CD4-positive, alpha-beta T cell treated with Interleukin-21 for 1 hour (primary cell): Measurements from ENCODE around the gene RGS6.
"Not testable (repeated sequence)": the region's sequence is repeated elsewhere in the genome, so short reads cannot be mapped to it uniquely, and the experiment has no call there.

ENCODE experiments used
- DNase-seq: peaks from one replicate; pipeline ENCODE4 v3.0.0-alpha.2; 2020

Gene RGS6

GRCh38 chr14:71932229-71932981 lies at the start of gene RGS6:
RGS6 (plus strand) TSS chr14:71932429.
- DNase-seq: no peak

DNA sequence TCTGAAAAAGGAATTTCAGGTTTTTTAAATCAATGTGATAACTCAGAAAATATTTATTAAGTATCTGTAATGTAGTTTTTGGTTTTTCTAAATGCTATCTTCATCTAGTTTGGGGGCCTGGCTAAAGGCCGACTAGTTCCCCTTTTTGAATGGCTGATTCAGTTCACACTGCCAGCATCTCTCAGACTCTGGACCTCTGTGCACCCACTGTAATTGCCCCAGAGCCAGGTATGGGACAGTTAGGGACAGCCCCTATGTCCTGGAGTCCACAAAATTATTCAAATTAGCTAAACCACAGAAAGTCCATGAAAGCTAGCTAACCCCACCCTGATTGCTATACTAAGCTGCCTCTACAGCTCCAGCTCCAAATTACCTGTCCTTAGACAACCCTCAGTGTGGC lies 49.1 kb upstream of the RGS6 start:
- no peak for DNase-seq

- no peak for DNase-seq
These were observed 46.9 kb upstream of the RGS6 start for GRCh38 chr14:71885301-71885700.

- not testable (repeated sequence) for DNase-seq
These were observed 44.4 kb upstream of the RGS6 start for GRCh38 chr14:71887802-71888201.

DNA sequence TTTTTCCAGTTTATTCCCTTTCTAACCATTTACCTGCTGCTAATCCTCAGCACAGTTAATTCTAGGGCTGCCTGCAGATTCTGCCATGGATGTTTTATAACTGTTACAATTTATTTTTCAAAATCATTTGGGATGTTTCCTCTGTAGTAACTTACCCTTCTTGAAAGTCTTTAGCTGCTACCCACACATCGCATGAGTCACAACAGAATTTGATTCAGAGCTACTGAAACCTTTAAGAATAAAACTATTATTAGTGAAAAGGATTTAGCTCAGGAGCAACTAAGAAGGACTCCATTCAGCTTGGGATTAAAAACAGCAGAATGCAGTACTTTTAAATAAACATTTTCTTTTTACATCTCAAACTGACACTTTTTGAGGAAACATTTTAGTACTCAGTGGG lies 41.7 kb upstream of the RGS6 start:
- DNase-seq: no peak

- no peak for DNase-seq
These were observed 41.0 kb upstream of the RGS6 start for GRCh38 chr14:71891185-71891584.

GRCh38 chr14:71891970-71892369 lies 40.3 kb upstream of the RGS6 start:
- no peak for DNase-seq

DNA sequence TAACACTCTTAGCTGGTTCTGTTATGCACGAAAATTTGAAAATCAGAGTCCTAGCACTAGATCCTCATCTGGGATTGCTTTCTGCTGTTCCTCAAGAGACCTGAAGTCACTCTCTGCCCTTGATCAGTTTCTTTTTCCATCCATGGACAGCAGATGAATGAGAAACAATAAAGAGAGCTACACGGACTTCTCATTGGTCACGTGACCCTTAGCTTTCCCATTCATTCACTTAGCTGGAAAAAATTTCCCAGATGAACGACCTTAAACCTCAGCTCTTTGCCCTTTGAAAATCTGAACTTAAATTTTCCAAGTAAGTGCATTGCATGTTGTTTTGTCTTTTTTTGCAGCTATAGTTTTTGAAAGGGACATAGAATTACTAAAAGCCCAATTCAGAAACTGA lies 27.2 kb upstream of the RGS6 start:
- DNase-seq: no peak

GRCh38 chr14:71905860-71906259 lies 26.4 kb upstream of the RGS6 start:
- no peak for DNase-seq

- DNase-seq: no peak
These were observed 24.3 kb upstream of the RGS6 start for GRCh38 chr14:71907793-71908515.

GRCh38 chr14:71911669-71912068 lies 20.6 kb upstream of the RGS6 start:
- DNase-seq: no peak

DNA sequence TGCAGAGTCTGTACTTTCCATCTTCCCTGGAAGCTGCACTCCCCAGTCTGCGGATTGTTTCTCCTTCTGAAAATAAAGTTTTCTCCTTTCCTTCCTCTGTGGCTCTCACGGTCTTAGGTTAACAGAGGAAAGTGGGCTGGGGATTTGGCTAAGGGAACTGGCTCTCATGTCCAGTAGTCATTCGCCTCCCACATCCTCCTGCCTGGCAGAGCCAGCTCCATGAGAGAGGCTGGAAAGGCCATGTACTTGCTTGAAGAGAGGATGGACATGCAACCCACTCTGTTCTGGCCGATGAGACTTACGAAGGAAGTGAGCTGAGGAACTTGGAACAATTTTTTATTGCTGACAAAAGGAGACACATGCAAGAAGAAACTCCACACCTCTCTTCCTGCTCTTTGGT lies 18.9 kb upstream of the RGS6 start:
- no peak for DNase-seq

- DNase-seq: no peak
These were observed 13.3 kb upstream of the RGS6 start for GRCh38 chr14:71918955-71919354.

- DNase-seq: no peak
These were observed 8.7 kb upstream of the RGS6 start for GRCh38 chr14:71923513-71923912.

- DNase-seq: no peak
These were observed 569 bp upstream of the RGS6 start for GRCh38 chr14:71931492-71932228.

DNA sequence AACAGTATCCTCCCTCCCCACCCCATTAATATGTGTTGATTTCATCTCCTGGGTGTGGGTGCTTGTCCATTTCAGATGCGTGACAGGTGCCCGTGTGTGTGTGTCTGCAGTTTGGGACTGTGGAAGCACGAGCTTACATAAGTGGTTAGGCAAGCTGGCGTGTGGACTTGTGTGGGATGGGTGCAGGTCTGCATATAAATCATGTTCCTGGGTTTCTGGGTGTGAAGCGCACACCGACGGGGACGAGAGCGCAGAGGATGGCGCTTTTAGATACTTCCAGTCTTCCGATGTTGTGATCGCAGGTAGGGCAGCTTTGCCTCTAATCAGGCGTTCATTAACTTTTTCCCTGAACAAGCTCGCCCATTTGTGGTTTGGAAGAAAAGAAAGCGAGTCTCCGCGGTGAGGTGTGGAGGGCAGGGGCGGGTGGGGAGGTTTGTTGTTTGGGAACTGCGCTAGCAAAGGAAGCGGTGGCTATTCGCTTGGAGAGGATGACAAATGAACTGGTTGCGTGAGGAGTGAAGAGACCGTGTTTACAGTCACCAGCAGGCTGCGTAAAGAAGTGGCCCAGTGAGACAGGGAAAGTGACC lies 865 bp downstream of the RGS6 start:
- no peak for DNase-seq

GRCh38 chr14:71938273-71938672 lies 6.0 kb downstream of the RGS6 start:
- DNase-seq: not testable (repeated sequence)

DNA sequence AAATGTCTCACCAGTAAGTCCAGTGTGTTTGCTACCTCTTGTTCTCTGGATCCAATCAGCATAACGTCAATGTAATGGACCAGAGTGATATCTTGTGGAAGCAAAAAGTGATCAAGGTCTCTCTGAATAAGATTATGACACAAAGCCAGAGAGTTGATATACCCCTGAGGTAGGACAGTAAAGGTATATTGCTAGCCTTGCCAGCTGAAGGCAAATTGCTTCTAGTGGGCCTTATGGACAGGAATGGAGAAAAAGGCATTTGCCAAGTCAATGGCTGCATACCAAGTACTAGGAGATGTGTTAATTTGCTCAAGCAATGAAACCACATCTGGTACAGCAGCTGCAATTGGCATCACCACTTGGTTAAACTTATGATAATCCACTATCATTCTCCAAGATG lies 7.1 kb downstream of the RGS6 start:
- DNase-seq: not testable (repeated sequence)

- DNase-seq: not testable (repeated sequence)
These were observed 8.3 kb downstream of the RGS6 start for GRCh38 chr14:71940500-71940899.

DNA sequence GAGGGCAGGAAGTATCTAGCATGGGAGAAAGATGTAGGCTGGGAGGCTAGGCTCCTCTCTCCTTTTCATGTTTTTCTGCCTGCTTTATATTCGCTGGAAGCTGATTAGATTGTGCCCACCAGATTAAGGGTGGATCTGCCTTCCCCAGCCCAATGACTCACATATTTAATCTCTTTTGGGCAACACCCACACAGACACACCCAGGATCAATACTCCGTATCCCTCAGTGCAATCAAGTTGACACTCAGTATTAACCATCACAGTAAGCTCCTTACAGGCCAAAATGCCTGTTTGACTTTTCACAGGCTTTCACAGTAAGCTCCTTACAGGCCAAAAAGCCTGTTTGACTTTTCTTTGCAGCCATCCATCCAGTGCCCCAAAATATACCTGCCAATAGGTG lies 9.4 kb downstream of the RGS6 start:
- DNase-seq: not testable (repeated sequence)

DNA sequence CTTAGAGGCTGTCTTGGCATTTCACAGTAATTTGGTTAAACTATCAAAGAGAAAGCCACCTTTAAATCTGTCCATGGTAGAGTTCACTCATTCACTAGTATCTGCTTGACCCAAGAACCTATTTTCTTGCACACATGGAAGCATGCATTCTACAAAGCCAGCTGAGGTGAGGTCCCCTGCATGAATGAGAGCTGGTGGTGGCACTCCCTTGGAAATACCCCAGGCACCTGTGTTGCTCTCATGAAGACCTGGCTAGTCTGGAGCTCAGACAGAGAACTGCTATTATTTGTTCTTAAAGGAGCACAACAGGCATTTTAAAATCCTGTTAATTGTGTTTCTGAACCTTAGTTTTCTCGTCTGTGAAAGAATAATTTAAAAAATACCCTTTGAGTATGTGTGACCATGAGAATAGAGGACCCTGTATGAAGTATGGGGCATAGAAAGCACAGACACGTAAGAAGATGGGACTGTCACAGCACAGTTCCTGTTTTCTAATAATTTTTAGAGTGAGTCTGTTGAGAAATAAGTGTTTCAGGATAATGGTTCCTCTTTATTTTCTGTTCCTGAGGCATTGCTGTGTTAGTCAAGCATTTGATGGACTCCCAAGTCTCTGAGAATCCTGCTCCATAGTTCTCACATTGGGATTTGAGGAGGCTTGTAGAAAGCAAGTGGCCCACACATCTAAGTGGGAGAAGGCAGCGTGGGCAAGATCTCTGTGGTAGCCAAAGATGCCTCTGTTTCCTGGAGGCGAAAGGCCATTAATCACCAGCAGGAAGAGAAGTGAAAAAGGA lies 10.9 kb downstream of the RGS6 start:
- no peak for DNase-seq

- DNase-seq: no peak
These were observed 11.4 kb downstream of the RGS6 start for GRCh38 chr14:71943695-71944018.
